NCI-H2171 (cell line): Measurements from ENCODE around the gene KDM4D.
"Not testable (repeated sequence)": the region's sequence is repeated elsewhere in the genome, so short reads cannot be mapped to it uniquely, and the experiment has no call there.

Experiments used
- DNase-seq: peaks from one replicate; lab custom pipeline; 2025; lab: John Stamatoyannopoulos, UW

Gene KDM4D

DNA sequence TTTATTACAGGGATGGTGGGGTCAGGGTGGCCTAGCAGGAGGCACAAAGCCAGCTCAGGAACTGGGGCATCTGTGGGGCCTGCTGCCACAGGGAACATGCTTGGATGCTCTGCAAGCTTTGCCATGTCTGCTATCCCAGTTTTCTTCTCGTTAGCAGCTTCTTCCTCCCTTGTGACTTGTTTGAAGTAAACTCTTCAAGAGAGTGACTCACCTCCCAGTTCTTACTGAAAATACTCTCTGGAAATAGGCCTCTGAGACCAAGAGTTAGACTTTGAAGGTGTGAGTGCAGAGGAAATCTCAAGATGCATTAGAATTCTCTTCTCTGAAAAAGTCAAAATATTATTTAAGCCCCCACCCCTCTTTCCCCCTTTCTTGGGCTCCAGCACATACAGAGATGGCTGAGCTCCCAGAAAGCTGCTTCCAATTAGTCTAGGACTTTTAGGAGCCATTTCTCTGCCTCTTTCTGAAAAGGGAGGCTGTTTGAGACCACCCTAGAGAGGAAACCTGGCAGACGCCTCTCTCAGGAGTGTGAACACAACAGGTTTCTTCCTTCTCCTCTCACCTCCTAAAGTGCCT lies 15.3 kb upstream of the KDM4D start:
- no peak for DNase-seq

DNA sequence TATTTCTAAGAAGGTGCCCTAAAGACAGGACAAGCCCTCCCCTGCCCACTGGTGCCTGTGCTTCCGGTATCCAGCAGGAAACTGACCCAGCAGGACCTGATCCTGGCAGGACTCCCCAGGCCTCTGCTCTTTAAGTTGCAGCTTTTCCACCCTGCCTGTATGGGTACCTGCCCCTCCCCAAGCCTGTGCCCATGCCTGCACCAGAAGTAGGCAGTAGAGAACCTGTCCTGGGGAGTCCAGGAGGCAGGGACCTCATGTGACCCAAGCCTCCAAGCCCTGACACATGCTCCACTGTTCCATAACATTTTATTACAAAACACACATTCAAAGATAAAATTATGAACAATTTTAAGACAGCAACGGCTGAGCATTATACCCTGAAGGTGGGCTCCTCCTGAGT lies 14.3 kb upstream of the KDM4D start:
- DNase-seq, result no peak

DNA sequence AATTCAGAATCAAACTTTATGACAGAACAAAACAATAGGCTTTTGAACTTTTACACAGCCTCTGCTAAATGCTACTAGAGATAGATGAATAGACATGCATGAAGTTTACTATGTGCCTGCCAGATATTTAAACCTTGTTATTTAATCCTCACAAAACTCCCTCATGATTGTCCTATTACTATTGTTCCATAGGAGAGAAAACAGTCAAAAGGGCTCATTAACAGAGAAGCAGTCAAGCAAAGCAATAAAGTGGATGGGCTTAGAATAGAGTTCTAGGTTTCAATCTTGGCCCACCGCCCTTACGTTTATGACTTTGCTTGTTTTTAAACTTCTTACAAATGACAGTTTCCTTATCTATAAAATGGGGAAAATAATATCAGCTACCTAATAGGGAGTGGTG lies 13.0 kb upstream of the KDM4D start:
- DNase-seq, result no peak

DNA sequence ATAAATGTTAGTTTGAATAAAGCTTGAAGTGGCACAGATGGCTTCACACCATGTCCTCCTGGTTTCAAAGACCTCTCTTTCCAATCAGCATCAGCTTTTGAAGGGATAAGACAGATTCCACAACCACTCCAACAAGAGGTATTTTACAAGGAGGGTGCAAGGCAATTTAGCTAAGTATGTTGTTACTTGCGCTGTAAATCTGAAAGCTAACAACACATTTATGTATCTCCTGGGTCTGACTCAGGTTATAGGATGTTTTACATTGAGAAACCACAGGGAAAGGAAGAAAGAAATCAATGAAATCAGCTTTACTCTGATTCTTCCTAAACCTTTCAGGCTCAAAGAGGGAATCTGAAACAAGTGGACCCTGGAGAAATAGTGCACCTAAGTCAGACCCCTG lies 12.3 kb upstream of the KDM4D start:
- DNase-seq, result no peak

DNA sequence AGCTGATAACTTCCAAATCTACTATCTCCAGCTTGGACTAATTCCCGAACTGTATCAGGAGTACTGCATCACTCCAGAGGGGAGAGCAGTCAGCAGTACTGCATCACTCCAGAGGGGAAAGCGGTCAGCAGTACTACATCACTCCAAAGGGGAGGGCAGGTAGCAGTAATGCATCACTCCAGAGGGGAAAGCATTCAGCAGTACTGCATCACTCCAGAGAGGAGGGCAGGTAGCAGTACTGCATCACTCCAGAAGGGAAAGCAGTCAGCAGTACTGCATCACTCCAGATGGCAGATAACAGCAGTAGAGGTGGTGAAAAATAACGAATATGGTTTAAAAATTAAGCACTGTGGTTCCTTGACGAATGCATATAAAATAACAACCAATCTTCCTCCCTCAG lies 8.6 kb upstream of the KDM4D start:
- DNase-seq, result no peak

DNA sequence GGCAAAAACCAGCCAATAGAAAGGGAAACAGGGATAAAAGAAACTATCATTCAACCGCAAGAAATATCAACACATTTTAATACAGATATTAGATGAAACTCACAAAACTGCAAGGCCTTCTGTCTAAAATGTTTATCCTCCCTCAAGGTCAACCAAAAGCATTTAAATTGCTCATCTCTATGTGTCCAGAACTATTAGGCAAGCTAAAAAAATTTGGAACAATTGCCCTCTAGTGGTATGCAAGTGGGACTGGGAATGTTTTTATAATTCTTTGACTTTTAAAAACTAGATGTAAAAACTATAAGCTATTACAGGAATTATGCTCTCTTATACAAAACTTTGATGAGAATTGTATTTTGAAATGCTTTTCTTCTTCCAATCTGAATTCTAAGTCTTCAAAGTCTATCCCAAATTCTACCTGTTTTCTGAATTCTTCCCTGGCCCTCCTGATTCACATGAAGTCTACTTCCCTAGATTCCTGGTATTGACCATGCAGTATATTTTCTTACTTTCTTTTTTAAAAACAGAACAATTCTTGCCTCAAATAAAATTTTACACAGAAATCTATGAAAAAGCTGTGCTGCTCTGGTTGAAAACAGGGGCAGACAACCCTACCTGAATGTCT lies 5.1 kb upstream of the KDM4D start:
- DNase-seq, result no peak

DNA sequence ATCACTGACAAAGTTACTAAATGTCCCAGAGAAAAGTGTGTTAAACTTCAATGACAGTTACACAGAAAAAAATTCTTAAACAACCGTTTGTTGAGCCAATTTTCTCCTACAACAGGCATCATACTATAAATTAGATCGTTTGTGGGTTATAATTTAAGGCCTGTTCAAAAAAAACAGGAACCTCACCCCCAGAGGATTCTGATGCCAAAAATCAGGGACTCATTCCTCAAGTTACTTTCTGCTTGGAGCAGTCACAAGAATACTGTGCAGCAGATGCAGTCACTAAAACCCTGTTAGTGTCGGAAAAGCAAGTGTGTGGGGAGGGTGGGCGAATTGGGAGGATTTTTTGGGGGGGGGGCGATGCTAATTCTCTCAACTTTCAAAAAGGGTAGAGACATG lies 810 bp upstream of the KDM4D start:
- DNase-seq, result no peak

DNA sequence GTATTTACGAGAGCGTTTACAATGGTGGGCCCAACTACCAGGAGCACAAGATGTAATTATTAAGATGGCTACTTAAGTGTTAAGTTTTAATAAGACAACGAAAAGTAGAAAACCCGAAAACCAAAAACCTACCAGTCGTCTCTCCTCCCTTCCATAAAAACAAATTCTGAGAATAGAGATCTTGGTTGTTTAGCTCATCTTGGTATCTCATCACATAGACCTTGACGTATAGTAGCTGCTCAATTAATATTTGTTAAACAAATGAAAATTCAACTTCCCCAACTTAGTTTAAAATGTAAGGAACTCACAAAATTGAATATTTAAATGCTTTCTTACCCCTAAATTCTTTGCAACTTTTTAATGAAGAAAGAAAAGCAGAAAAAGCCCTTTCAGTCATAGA lies 669 bp downstream of the KDM4D start:
- no peak for DNase-seq

DNA sequence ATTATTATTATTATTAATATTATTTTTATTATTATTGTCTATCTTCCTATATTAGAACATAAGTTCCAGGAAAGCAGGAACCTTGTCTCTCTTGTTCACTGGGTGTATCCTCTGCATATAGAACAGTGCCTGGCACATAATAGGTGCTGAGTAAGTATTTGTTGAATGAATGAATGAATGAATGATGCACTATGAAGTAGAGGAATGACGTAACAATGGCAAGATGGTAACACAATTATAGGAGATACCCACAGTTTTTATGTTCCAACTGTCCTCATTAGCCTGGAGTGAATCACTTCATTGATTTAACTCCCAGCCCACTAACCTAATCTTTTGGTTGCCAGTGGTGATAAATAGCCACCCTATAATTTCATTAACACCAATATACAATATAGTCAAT lies 2.1 kb downstream of the KDM4D start:
- no peak for DNase-seq

DNA sequence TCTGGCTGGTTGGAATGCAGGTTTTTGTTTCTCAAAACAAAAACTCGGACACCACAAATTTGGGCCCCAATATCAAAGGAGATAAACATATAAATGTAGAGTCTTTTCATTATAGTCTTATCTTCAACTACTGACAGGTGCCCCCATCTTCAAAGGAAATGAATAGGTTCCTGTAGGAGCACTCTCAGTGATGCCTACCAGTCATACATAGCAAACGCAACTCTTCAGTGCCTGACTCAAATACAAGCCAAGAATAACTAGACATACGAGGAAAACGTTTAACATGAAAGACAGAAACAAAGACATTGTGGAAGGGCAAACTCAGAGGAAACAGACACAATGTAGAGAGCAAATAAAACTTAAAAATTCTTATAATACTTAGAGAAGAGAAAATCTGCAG lies 13.9 kb downstream of the KDM4D start:
- DNase-seq, result no peak

DNA sequence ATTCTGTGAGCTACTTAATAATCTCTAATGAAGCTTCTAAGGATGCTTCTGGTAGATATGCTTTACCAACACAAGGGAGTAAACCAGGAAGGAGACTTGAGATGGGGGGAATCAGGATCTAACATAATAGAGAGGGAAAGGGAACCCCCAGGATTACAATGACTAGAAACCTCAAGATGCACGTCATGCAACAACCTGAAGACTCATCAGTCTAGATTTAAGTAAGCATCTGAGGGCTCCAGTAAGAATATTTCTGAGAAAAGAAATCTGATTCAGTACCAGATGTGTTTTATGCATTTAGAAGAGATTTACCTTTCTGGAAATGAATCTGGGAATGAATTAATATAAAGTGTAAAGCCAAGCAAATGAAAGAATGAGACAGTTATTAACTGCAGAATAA lies 15.2 kb downstream of the KDM4D start:
- no peak for DNase-seq

DNA sequence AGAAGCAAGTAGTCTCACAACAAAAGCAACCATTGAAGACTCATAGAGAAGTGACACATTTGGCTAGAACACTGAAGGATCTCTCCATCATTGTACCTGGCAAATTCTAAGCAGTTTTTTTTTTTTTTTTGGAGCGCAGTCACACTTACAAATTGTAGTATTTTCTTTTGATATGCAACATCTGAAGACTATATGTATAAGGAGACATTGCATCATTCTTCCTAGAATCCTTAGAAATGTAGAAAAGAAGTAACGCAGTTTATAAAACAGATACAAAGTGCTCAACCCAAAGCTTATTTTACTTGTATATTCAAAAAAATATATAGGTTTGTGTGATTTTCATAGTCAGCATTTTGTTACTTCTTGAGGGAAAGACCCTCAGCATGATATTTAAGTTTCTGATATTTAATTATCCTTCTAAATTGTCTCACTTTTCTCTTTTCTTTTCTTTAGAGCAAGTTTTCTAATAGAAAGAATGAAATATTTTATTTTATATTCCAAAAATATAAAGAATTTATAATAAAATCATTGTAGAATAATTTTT lies 20.0 kb downstream of the KDM4D start:
- DNase-seq, result no peak

DNA sequence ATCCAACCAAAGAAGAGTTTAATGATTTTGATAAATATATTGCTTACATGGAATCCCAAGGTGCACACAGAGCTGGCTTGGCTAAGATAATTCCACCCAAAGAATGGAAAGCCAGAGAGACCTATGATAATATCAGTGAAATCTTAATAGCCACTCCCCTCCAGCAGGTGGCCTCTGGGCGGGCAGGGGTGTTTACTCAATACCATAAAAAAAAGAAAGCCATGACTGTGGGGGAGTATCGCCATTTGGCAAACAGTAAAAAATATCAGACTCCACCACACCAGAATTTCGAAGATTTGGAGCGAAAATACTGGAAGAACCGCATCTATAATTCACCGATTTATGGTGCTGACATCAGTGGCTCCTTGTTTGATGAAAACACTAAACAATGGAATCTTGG lies 23.9 kb downstream of the KDM4D start:
- no peak for DNase-seq

DNA sequence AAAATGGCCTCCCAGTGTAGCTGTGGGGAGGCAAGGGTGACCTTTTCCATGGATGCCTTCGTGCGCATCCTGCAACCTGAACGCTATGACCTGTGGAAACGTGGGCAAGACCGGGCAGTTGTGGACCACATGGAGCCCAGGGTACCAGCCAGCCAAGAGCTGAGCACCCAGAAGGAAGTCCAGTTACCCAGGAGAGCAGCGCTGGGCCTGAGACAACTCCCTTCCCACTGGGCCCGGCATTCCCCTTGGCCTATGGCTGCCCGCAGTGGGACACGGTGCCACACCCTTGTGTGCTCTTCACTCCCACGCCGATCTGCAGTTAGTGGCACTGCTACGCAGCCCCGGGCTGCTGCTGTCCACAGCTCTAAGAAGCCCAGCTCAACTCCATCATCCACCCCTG lies 24.8 kb downstream of the KDM4D start:
- no peak for DNase-seq

DNA sequence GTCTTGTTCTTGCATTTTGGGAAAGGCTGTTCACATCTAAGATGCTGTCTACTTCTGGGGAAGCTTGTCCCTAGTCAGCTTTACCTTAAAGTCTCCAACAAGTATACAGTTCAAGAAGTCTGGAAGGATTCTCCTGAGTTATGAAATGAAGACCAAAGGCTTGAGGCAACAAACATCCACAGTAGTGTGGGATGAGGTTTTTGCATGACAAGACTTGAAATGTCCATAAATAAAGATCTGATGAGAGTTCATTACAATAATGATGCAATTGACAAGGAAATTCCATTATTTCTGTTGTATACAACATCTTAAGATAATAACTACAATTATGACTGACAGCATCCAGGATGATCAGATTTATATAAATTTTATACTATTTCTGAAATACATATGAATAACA lies 30.2 kb downstream of the KDM4D start:
- DNase-seq, result no peak

DNA sequence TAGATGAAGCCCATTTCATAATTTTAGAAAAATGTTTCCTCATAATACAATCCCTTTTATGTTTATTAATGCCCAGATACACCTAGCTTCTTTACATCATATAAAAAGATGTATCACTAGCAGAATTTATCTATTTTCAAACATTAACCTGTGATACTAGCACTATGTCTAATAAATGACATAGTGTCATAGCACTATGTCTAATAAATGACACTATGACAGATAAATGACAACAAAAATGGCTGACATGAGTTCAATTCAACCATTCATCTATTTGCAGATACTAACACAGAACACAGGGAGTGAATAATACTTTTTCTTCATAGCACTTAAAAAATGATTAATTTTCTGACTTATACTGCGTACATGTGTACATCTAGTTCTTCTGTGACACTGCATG lies 32.1 kb downstream of the KDM4D start:
- no peak for DNase-seq

DNA sequence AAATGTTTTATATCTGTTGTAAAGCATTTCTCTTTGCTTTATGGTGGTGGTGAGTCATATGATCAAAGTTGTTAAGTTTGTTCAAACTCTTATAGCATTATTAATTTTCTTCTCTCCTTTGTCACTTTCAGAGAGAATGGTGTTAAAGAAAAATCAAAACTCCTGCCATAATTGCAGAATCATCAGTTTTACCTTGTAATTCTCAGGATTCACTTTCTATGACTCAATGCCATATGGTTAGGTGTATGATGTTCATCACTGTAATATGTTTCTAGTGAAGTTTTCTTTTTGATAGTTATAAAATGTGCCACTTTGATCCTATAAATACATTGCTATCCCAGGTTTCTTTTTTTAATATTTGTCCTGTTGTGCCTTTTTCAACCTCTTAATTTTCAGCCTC lies 37.9 kb downstream of the KDM4D start:
- no peak for DNase-seq

DNA sequence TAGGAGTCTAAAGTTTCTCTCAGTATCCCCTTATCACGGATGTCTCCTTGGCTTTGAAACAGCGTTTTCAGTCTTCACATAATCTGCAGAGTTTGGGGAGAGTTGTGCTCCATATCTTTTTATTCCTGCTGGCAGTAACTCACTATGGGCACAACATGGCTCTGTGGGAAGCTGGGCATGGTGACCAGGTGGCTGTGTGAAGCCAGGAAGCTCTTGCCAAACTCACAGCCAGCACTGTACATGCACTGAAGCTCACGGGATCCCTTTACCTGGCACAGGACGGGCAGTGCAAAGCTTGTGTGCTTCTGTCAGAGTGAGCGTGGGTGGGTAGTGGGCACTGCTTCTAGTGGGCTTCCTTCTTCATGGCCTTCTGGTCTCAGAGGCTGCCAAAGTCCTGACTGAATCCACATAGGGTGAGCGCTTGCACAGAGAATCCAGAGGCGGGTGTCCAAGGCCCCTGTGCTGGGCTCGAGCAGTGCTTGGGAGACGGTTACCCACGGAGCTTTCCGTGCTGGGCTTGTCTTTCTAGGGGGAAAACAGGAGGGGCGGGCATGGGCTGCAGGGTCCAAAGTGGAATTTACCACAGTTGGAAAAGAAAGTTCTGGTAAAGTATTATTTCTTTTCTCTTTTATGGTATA lies 40.8 kb downstream of the KDM4D start:
- no peak for DNase-seq

DNA sequence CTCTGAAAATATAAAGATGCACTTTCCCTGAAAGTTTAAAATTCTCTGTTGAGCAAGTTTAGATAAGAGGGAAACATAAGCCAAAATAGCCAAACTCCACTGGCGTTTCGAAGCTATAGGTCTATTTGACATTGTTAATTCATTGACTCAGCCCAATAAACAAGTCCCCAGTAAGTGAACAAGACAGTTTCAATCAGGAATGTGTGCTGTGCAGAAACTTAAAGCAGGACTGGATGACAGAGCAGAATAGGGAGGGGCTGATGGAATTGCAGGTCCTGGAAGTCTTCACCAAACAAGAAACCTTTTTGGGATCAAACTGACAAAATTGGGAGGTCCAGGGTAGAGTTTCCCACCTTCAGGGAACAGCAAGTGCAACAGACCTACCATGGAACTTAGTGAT lies 42.6 kb downstream of the KDM4D start:
- DNase-seq, result no peak

DNA sequence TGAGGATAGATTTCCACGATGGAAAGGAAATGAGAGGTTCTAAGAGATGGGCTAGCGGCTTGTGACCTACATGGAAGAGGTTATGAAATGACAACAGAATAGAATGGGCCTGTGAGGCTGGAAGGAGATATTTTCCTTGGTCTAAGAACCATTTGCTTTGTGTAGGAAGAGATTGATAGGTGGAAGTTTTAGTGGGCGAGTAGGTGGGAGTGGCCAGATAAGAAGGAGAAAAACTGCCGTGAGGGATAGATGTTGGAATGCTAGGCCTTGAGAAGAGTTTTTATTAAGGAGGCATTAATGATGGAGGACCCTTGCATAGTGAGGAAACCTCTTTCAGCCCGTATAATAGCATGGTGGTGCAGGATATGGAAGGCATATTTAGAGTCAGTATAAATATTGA lies 48.0 kb downstream of the KDM4D start:
- DNase-seq, result not testable (repeated sequence)

DNA sequence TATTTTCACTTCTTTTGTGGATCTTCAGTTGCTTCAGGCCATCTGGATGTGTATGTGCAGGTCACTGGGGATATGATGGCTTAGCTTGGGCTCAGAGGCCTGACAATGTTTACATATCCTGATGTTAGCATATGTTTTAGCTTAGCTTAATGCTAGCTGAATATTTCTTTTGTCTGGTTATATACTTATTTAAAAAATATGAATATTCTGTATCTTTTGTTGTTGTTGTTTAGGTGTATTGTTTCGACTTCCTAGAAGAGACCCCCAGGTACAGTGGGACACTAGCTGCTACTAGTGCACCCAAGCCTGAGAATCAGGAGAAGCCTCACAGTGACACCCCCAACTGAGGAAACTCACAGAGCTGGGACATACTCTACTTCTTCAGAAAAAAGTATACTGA lies 51.4 kb downstream of the KDM4D start, which contains the start of gene KDM4E:
Gene KDM4E (plus strand): TSS at position 301 of the 400 bp plus-strand sequence. CDS start 300 bp downstream, outside the sequence.
- no peak for DNase-seq

DNA sequence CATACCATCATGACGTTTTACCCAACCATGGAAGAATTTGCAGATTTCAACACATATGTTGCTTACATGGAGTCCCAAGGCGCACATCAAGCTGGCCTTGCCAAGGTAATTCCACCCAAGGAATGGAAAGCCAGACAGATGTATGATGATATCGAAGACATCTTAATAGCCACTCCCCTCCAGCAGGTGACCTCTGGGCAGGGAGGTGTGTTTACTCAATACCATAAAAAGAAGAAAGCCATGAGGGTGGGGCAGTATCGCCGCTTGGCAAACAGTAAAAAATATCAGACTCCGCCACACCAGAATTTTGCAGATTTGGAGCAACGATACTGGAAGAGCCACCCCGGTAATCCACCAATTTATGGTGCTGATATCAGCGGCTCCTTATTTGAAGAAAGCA lies 52.1 kb downstream of the KDM4D start:
- DNase-seq, result not testable (repeated sequence)

DNA sequence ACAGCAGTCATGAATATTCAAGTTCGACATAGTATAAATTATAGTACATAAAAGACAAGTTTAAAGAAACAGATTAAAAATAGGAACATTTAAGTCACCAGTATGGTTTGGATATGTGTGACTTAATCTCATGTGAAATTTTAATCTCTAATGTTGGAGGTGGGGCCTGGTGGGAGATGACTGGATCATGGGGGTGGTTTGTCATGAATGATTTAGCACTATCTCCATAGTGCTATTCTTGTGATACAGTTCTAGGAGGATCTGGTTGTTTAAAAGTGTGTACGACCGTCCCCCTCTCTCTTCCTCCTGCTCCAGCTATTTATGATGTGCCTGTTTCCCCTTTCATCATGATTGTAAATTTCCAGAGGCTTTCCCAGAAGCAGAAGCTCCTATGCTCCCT lies 54.8 kb downstream of the KDM4D start:
- no peak for DNase-seq

DNA sequence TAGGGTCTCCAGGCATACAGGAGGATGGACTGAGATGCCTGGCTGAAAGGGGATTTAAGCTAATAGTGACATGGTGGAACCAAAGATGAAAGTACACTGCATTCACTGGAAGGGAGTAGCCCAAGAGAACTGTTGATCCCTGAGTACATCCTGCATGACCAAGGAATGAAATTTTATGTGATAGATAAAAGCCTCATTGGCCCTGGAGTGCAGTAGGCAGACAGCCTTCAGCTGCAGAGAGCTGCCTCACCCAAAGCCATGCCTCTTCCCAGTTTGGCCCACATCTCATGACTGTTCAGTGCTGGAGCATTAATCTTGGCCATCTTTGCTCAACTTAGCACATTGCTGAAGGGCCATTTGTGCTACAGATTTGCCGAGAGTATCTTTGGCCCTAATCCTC lies 59.5 kb downstream of the KDM4D start:
- no peak for DNase-seq
